ENCODE results near the gene MBOAT7.

DNA sequence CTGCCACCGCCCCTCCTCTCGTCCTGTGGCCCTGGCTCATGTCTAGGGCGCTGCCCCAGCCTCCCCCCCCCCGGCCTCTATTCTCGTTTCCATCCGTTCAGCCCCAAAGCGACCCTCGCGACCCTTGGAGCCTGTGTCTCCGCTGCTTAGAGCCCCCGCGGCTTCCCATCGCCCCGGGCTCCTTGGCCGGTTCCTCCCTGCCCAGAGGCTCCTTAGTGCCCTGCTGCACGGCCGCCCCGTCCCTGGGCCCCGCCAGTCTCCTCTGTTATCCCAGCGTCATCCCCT, 61.0 kb downstream of the MBOAT7 start:
- no peak for TF ChIP-seq ZNF274 (IDR thresholded peaks at IDR 0.05; ENCODE audit: low read depth, low read length)
- TF ChIP-seq YY1 (IDR thresholded peaks at IDR 0.05; ENCODE audit: insufficient read depth, insufficient read length): no peak
